NCI-H2081 (cell line): Measurements from ENCODE around the gene STAT1.
"Not testable (repeated sequence)": the region's sequence is repeated elsewhere in the genome, so short reads cannot be mapped to it uniquely, and the experiment has no call there.

Experiments
- DNase-seq, 2 experiments: peaks; one replicate each; lab custom pipeline; 2025; lab: John Stamatoyannopoulos, UW

The STAT1 gene

GRCh38 chr2:190981733-190982132 lies 32.2 kb downstream of the STAT1 start:
- no peak for DNase-seq

- DNase-seq, result no peak
Observed at GRCh38 chr2:190981333-190981732, 32.6 kb downstream of the STAT1 start.

- DNase-seq, result peak; percentile 63 to 88
Observed at GRCh38 chr2:190980630-190981209, 33.3 kb downstream of the STAT1 start.

- peak; percentile 63 to 88 for DNase-seq
Observed at GRCh38 chr2:190979906-190980629, 33.9 kb downstream of the STAT1 start.

GRCh38 chr2:190978389-190979053 lies 35.5 kb downstream of the STAT1 start:
- no peak for DNase-seq

- DNase-seq, result no peak
Observed at GRCh38 chr2:190977505-190977904, 36.5 kb downstream of the STAT1 start.

GRCh38 chr2:190976521-190976920 lies 37.5 kb downstream of the STAT1 start:
- no peak for DNase-seq

- no peak for DNase-seq
Observed at GRCh38 chr2:190974629-190975361, 39.2 kb downstream of the STAT1 start.

- DNase-seq, result no peak
Observed at GRCh38 chr2:190973726-190974628, 40.0 kb downstream of the STAT1 start.

- DNase-seq, result no peak
Observed at GRCh38 chr2:190973262-190973661, 40.7 kb downstream of the STAT1 start.

GRCh38 chr2:190972846-190973245 lies 41.1 kb downstream of the STAT1 start:
- DNase-seq, result no peak

GRCh38 chr2:190972213-190972612 lies 41.8 kb downstream of the STAT1 start:
- no peak for DNase-seq

GRCh38 chr2:190970873-190971506 lies 43.0 kb downstream of the STAT1 start:
- no peak for DNase-seq

GRCh38 chr2:190970160-190970559 lies 43.8 kb downstream of the STAT1 start:
- no peak for DNase-seq

GRCh38 chr2:190968522-190968921 lies 45.4 kb downstream of the STAT1 start:
- no peak for DNase-seq

GRCh38 chr2:190965580-190966222 lies 48.3 kb downstream of the STAT1 start:
- no peak for DNase-seq

- DNase-seq, result no peak
Observed at GRCh38 chr2:190964170-190964795, 49.7 kb downstream of the STAT1 start.

- no peak for DNase-seq
Observed at GRCh38 chr2:190963088-190963487, 50.9 kb downstream of the STAT1 start.

GRCh38 chr2:190961918-190962487 lies 52.0 kb downstream of the STAT1 start:
- DNase-seq, result no peak

GRCh38 chr2:190961117-190961516 lies 52.9 kb downstream of the STAT1 start:
- not testable (repeated sequence) for DNase-seq
